Muscle of leg (tissue), 11 donors: ENCODE results near the gene PCA3. TPM values are rescaled to one million over a fixed set of nuclear protein-coding genes. Genes with fewer than 3 reads are reported as not detected.

Experiments used
- DNase-seq: peaks from one replicate; pipeline ENCODE4 v3.0.0; 2013
- H3K27ac ChIP-seq: one replicate; pipeline ENCODE4 v1.5.1; 2013; ENCODE audit warnings: mild to moderate bottlenecking, low read length, control low read depth
- H3K27me3 ChIP-seq: one replicate; pipeline ENCODE4 v1.6.1; 2013; ENCODE audit warnings: low read length; ENCODE audit not compliant: control insufficient read depth, insufficient read depth
- H3K36me3 ChIP-seq: one replicate; pipeline ENCODE4 v1.6.1; 2013; ENCODE audit warnings: low read length; ENCODE audit not compliant: control insufficient read depth, insufficient read depth
- H3K4me1 ChIP-seq: one replicate; pipeline ENCODE4 v1.6.1; 2013; ENCODE audit warnings: low read length; ENCODE audit not compliant: control insufficient read depth, insufficient read depth
- H3K4me3 ChIP-seq: one replicate; pipeline ENCODE4 v1.5.1; 2013; ENCODE audit warnings: low read length, control low read depth
- H3K9me3 ChIP-seq: replicated peaks from 2 replicates; pipeline ENCODE4 v1.6.1; 2013; ENCODE audit warnings: low read depth, low read length; ENCODE audit not compliant: control insufficient read depth
- WGBS: methylation state at CpG from one replicate; pipeline ENCODE4 v1.1.5; 2013; ENCODE audit warnings: missing lambda C conversion rate; ENCODE audit not compliant: insufficient coverage; 5-methylcytosine and 5-hydroxymethylcytosine counted together
- polyA plus RNA-seq, 8 donors: library from polyadenylated mRNA; unstranded; fragments of 120-200 nt; gene quantifications; one replicate each; pipeline versions ENCODE4 v1.2.1 to v1.2.3, GENCODE V29; 2013; ENCODE audit warnings: inconsistent platforms in 1 of 8, low replicate concordance in 1 of 8; ENCODE audit not compliant: insufficient read length in 8 of 8, insufficient read depth in 1 of 8
- total RNA-seq: library from RNA; stranded (reverse); fragments of 120-200 nt; gene quantifications from one replicate; pipeline ENCODE4 v1.2.4, GENCODE V29; 2013

PCA3 gene
- total and polyA plus RNA-seq, 9 donors, result 0.58 to 1.5 (median 0.79) TPM

- H3K9me3 ChIP-seq, result no peaks in the 10 kb centered on the region
- 83% methylated on average over 11 of the region's 11 CpGs for WGBS
- DNase-seq, result no peak
- no peaks in the 10 kb centered on the region for H3K36me3 ChIP-seq
- no peaks in the 10 kb centered on the region for H3K4me1 ChIP-seq
- no peak overlapping the region for H3K27ac ChIP-seq
- no peaks in the 10 kb centered on the region for H3K27me3 ChIP-seq
- H3K4me3 ChIP-seq, result no peak overlapping the region
Observed at GRCh38 chr9:76787677-76788076, 23.4 kb downstream of the PCA3 start.

GRCh38 chr9:76789840-76790239 is 25.6 kb downstream of the PCA3 start:
- WGBS, result 80% methylated on average over 1 of the region's 1 CpG
- Histone ChIP-seq H3K36me3 (no peaks in the 10 kb centered on the region), H3K4me3 (no peak overlapping the region)

GRCh38 chr9:76793784-76794431 is 29.7 kb downstream of the PCA3 start:
- H3K4me1 ChIP-seq, result no peaks in the 10 kb centered on the region
- no peak for DNase-seq
- WGBS, result 95% methylated on average over 11 of the region's 15 CpGs

More at GRCh38 chr9:76789840-76790239, 25.6 kb downstream of the PCA3 start:
- no peaks in the 10 kb centered on the region for H3K27me3 ChIP-seq
- no peak for DNase-seq
- H3K27ac ChIP-seq, result no peak overlapping the region
- H3K9me3 ChIP-seq, result no peaks in the 10 kb centered on the region
- H3K4me1 ChIP-seq, result no peaks in the 10 kb centered on the region

GRCh38 chr9:76796296-76796695 is 32.1 kb downstream of the PCA3 start:
- no peak overlapping the region for H3K4me3 ChIP-seq
- WGBS, result no CpG with 5 or more reads among the region's 5 CpGs
- peaks cover 2% of the 10 kb centered on the region for H3K27me3 ChIP-seq
- no peaks in the 10 kb centered on the region for H3K9me3 ChIP-seq
- H3K36me3 ChIP-seq, result no peaks in the 10 kb centered on the region
- no peak for DNase-seq
- H3K4me1 ChIP-seq, result no peaks in the 10 kb centered on the region
- no peak overlapping the region for H3K27ac ChIP-seq

More at GRCh38 chr9:76793784-76794431, 29.7 kb downstream of the PCA3 start:
- H3K36me3 ChIP-seq, result no peaks in the 10 kb centered on the region
- H3K9me3 ChIP-seq, result no peaks in the 10 kb centered on the region
- H3K4me3 ChIP-seq, result no peak overlapping the region
- H3K27me3 ChIP-seq, result peaks cover 2% of the 10 kb centered on the region
- H3K27ac ChIP-seq, result no peak overlapping the region

- no peaks in the 10 kb centered on the region for H3K4me1 ChIP-seq
- H3K27me3 ChIP-seq, result peaks cover 2% of the 10 kb centered on the region
- no peak for DNase-seq
- H3K36me3 ChIP-seq, result no peaks in the 10 kb centered on the region
- no peaks in the 10 kb centered on the region for H3K9me3 ChIP-seq
- no peak overlapping the region for H3K27ac ChIP-seq
- no peak overlapping the region for H3K4me3 ChIP-seq
- no CpG with 5 or more reads among the region's 2 CpGs for WGBS
Observed at GRCh38 chr9:76798527-76798926, 34.3 kb downstream of the PCA3 start.

GRCh38 chr9:76799473-76799872 is 35.2 kb downstream of the PCA3 start:
- Histone ChIP-seq H3K4me1 (no peaks in the 10 kb centered on the region), H3K9me3 (no peaks in the 10 kb centered on the region), H3K27ac (no peak overlapping the region), H3K36me3 (no peaks in the 10 kb centered on the region), H3K27me3 (peaks cover 2% of the 10 kb centered on the region), H3K4me3 (no peak overlapping the region)
- no peak for DNase-seq
- no CpG with 5 or more reads among the region's 1 CpG for WGBS

- Histone ChIP-seq H3K27me3 (peaks cover 2% of the 10 kb centered on the region), H3K4me3 (no peak overlapping the region), H3K27ac (no peak overlapping the region), H3K36me3 (no peaks in the 10 kb centered on the region), H3K9me3 (no peaks in the 10 kb centered on the region), H3K4me1 (no peaks in the 10 kb centered on the region)
- DNase-seq, result no peak
- no CpG with 5 or more reads among the region's 1 CpG for WGBS
Observed at GRCh38 chr9:76800901-76801300, 36.7 kb downstream of the PCA3 start.

GRCh38 chr9:76803083-76803482 is 38.8 kb downstream of the PCA3 start:
- H3K36me3 ChIP-seq, result no peaks in the 10 kb centered on the region
- H3K27me3 ChIP-seq, result no peaks in the 10 kb centered on the region
- no CpG with 5 or more reads among the region's 2 CpGs for WGBS
- no peaks in the 10 kb centered on the region for H3K4me1 ChIP-seq
- no peak overlapping the region for H3K27ac ChIP-seq
- DNase-seq, result no peak
- no peak overlapping the region for H3K4me3 ChIP-seq
- no peaks in the 10 kb centered on the region for H3K9me3 ChIP-seq

- H3K9me3 ChIP-seq, result no peaks in the 10 kb centered on the region
- DNase-seq, result no peak
- H3K27me3 ChIP-seq, result no peaks in the 10 kb centered on the region
- H3K36me3 ChIP-seq, result no peaks in the 10 kb centered on the region
- WGBS, result 76% methylated on average over 7 of the region's 7 CpGs
- no peak overlapping the region for H3K27ac ChIP-seq
- no peaks in the 10 kb centered on the region for H3K4me1 ChIP-seq
- no peak overlapping the region for H3K4me3 ChIP-seq
Observed at GRCh38 chr9:76803762-76804161, 39.5 kb downstream of the PCA3 start.

- 58% methylated on average over 5 of the region's 5 CpGs for WGBS
- H3K4me1 ChIP-seq, result no peaks in the 10 kb centered on the region
- H3K27ac ChIP-seq, result no peak overlapping the region
- DNase-seq, result no peak
- no peaks in the 10 kb centered on the region for H3K9me3 ChIP-seq
- no peaks in the 10 kb centered on the region for H3K27me3 ChIP-seq
- no peaks in the 10 kb centered on the region for H3K36me3 ChIP-seq
- H3K4me3 ChIP-seq, result no peak overlapping the region
Observed at GRCh38 chr9:76808636-76809035, 44.4 kb downstream of the PCA3 start.
